Mucosa of gallbladder (tissue), 1 donor: ENCODE data around the gene SNX7. TPM values are rescaled to one million over a fixed set of nuclear protein-coding genes. Genes with fewer than 3 reads are reported as not detected.

Experiments
- DNase-seq: peaks from one replicate; pipeline ENCODE4 v3.0.0-alpha.2; 2020; ENCODE audit warnings: low spot score
- total RNA-seq: library from RNA; stranded (reverse); gene quantifications from one replicate; pipeline ENCODE4 v1.2.1, GENCODE V29; 2021
- donor health status: DM: no; HTN: no; CAD: no.

SNX7 gene
- total RNA-seq, 1 donor from 2014 or later, result 27.7 TPM

- DNase-seq, result no peak
These were observed 103.0 kb downstream of the SNX7 start for GRCh38 chr1:98764485-98764884.

GRCh38 chr1:98766255-98766654 is 104.7 kb downstream of the SNX7 start:
- no peak for DNase-seq

GRCh38 chr1:98769162-98769561 is 107.6 kb downstream of the SNX7 start:
- DNase-seq, result no peak

GRCh38 chr1:98781906-98782305 is 120.4 kb downstream of the SNX7 start:
- no peak for DNase-seq

DNA sequence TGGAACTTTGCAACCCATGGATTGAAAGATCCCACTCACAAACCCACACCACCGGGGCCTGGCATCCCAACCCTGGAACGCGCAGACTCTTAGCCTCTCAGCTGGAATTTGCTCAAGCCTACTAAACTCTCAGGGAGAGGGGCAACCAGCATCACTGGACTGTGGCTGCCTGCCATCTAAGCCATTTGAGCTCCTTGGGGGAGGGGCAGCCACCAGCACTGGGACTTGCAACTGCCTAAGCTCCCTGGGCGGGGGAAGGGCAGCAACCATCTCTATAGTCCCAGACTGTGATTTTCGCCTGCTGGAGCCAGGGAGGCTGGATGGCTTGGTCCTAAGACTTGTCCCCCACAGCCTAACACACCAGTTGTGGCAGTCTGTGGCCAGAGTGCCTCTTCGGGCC is 122.3 kb downstream of the SNX7 start:
- no peak for DNase-seq

DNA sequence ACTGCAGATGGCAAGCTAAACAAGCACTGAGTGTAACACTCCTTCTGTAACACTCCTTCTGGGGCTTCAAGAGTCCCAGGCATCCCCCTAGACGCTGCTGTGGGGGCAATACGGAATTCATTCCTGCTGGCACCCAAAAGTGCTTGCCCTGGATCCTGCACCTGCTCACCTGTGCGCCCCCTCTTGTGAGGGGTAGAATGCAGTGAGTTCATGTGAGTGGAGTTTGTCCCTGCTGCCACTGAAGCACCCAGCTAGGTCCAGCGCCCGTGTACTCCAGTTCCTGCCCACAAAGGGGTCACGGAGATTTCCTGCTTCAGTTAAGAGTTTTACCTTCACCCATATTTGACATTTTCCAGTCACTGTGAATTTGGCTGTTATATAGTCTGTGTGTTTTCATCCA is 130.0 kb downstream of the SNX7 start:
- no peak for DNase-seq

- no peak for DNase-seq
These were observed 130.6 kb downstream of the SNX7 start for GRCh38 chr1:98792123-98792522.

DNA sequence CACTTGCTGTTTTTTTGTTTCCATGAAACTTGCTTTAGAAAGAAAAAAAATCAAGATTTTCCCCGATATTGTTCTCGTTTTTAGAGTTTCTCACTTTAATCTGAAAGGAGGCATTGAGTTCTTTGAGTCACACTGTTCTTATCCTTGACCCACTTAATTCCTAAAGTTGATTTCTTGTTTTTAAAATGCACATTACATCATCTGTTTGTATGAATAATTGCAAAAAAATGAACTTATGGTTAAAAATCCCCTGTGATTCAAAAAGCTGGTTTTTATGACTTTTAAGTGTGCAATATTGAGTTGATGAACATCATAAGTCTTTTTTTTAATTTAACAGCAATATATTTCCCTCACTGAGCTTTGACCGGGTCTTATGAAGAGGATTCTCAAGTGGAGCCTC is 131.6 kb downstream of the SNX7 start:
- DNase-seq, result no peak

- DNase-seq, result peak; percentile 62
These were observed 132.8 kb downstream of the SNX7 start for GRCh38 chr1:98794196-98794886.

DNA sequence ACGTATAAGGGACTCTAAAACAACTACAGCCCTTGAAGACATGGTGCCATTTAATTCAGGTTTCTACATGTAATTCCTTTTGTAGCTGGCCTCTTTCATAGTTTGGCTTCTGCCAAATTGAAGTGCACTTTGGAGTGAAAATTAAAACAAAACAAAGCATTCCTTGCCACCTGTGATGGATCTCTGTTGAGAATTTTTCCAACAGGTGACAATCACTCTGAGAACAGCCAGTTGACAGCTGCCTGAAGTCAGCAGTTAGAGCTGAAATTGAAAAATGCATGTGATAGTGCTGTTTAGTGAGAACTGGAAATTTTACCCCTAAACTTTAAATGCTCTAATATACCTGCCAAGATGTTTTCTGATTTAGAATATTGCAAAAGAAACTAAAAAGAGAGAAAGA is 134.5 kb downstream of the SNX7 start:
- no peak for DNase-seq

DNA sequence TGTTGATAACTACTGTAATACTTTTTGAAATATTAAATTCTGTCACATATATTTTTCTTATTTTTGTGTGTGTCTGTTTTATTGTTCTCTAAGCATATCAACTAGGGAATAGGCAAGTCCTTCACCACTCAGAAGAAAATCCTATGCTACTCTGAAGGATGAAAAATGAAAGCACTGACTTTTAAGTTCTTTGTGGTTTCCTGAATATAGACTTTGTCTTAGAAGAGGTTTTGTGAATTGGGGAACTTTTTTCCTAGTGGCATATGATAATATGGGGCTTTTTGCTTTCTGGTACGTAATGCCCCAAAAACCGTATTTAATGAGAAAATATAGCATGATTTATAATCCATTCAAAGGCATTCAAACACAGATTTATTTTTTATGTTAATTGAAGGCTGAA is 136.0 kb downstream of the SNX7 start:
- DNase-seq, result no peak
